T-cell (primary cell): ENCODE results near the gene COX7B. TPM values are rescaled to one million over a fixed set of nuclear protein-coding genes. Genes with fewer than 3 reads are reported as not detected.

ENCODE experiments used
- ATAC-seq, 4 experiments: fragments of 200-7000 bp in 3 of 4; fragments of 150-1000 bp in 1 of 4; cut with Tn5 transposase; replicated peaks in 1 of 4; 1 replicate in 3 of 4; 2 replicates in 1 of 4; pipeline ENCODE4 v1.10.0; 2021; ENCODE audit warnings: moderate library complexity in 3 of 4, mild to moderate bottlenecking in 2 of 4, moderate number of reproducible peaks in 1 of 4
- CTCF ChIA-PET, 2 donors: fragments of 300-600 bp; sonication (Branson Sonifier 250); formaldehyde crosslinking; loops; one replicate each; lab custom pipeline; 2022; ENCODE audit warnings: antibody characterized with exemption in 2 of 2; lab: Charles Lee
- POLR2A ChIA-PET, 2 donors: fragments of 300-600 bp; sonication (Branson Sonifier 250); formaldehyde crosslinking; loops; one replicate each; lab custom pipeline; 2022; ENCODE audit warnings: antibody characterized with exemption in 2 of 2; lab: Charles Lee
- DNase-seq, 35 experiments: peaks; one replicate each; pipeline versions ENCODE4 v3.0.0 to v3.0.0-alpha.2; 2013 to 2023
- H3K27ac ChIP-seq: one replicate; pipeline ENCODE4 v1.5.1; 2013; ENCODE audit warnings: low read length
- H3K27me3 ChIP-seq, 2 experiments: replicated peaks in 1 of 2; 1 replicate in 1 of 2; 2 replicates in 1 of 2; pipeline versions ENCODE4 v1.6.1 to v1.7.0; 2013; ENCODE audit warnings: low read length in 1 of 2, mixed read lengths in 1 of 2; ENCODE audit not compliant: control insufficient read depth in 2 of 2, insufficient read depth in 2 of 2; ENCODE audit errors: extremely low read depth in 1 of 2
- H3K36me3 ChIP-seq, 2 donors: 1 replicate in 1 of 2; 2 replicates in 1 of 2; pipeline versions ENCODE4 v1.6.1 to v1.7.0; 2013; ENCODE audit warnings: low read length in 1 of 2; ENCODE audit not compliant: control insufficient read depth in 2 of 2, insufficient read depth in 1 of 2; ENCODE audit errors: extremely low read depth in 1 of 2
- H3K4me1 ChIP-seq, 2 experiments: 1 replicate in 1 of 2; 2 replicates in 1 of 2; pipeline versions ENCODE4 v1.6.1 to v1.7.0; 2013; ENCODE audit warnings: low read length in 2 of 2, mixed read lengths in 1 of 2; ENCODE audit not compliant: insufficient read depth in 2 of 2, control insufficient read depth in 1 of 2; ENCODE audit errors: extremely low read depth in 1 of 2
- H3K4me3 ChIP-seq, 2 donors: 1 replicate in 1 of 2; 2 replicates in 1 of 2; pipeline versions ENCODE4 v1.5.1 to v1.7.0; 2013; ENCODE audit warnings: mild to moderate bottlenecking in 2 of 2, low read length in 1 of 2, moderate library complexity in 1 of 2; ENCODE audit not compliant: control insufficient read depth in 1 of 2; ENCODE audit errors: extremely low read depth in 1 of 2
- H3K9me3 ChIP-seq: 2 replicates; pipeline ENCODE4 v1.7.0; 2013
- H3K27ac Mint-ChIP-seq, 2 donors: one replicate each; pipeline ENCODE4 v1.8.0; 2020 to 2021; ENCODE audit warnings: mild to moderate bottlenecking in 2 of 2, mixed read lengths in 2 of 2
- H3K27me3 Mint-ChIP-seq, 2 donors: one replicate each; pipeline ENCODE4 v1.8.0; 2021 to 2022; ENCODE audit warnings: mixed read lengths in 2 of 2
- H3K36me3 Mint-ChIP-seq: one replicate; pipeline ENCODE4 v1.8.0; 2021; ENCODE audit warnings: mixed read lengths
- H3K4me1 Mint-ChIP-seq, 3 donors: one replicate each; pipeline ENCODE4 v1.8.0; 2020 to 2022; ENCODE audit warnings: mixed read lengths in 3 of 3, mild to moderate bottlenecking in 1 of 3
- H3K4me3 Mint-ChIP-seq, 3 donors: one replicate each; pipeline ENCODE4 v1.8.0; 2020 to 2022; ENCODE audit warnings: mild to moderate bottlenecking in 3 of 3, mixed read lengths in 3 of 3, moderate library complexity in 3 of 3
- H3K9me3 Mint-ChIP-seq, 3 donors: one replicate each; pipeline ENCODE4 v1.8.0; 2020 to 2022; ENCODE audit warnings: mixed read lengths in 3 of 3
- WGBS: methylation state at CpG from one replicate; pipeline ENCODE4 v1.1.5; 2013; ENCODE audit warnings: missing lambda C conversion rate; ENCODE audit not compliant: insufficient coverage; 5-methylcytosine and 5-hydroxymethylcytosine counted together
- total RNA-seq, 35 experiments: library from RNA in 6 of 35; stranded (reverse) in 6 of 35; fragments of 120-200 nt in 1 of 35; gene quantifications; one replicate each; pipeline versions ENCODE4 v1.2.1 to v1.2.4 and lab custom pipeline; 2013 to 2026

COX7B gene
- total RNA-seq, 5 donors from 2014 or later (not counting 1 experiment from before 2014, with no cell fraction given), result 101 to 119 (median 109) TPM

- Histone ChIP-seq H3K4me3 (no peak overlapping the region), H3K27me3 (no peaks in the 10 kb centered on the region), H3K36me3 (no peaks in the 10 kb centered on the region), H3K27ac (no peak overlapping the region), H3K4me1 (no peaks in the 10 kb centered on the region), H3K9me3 (no peaks in the 10 kb centered on the region)
- DNase-seq (no peak), ATAC-seq (no peak)
- ChIA-PET POLR2A (no interaction called here), CTCF (interaction anchor here in 1 of 2 donors (0.6 kb wide), 1 partner anchor 609 kb away, joined by 7 read pairs; no protein-coding TSS in a partner anchor)
- Mint-ChIP-seq H3K36me3 (no peaks in the 10 kb centered on the region), H3K4me1 (peaks cover 3 to 7% (median 6%) of the 10 kb centered on the region in 3 donors), H3K4me3 (no peak overlapping the region), H3K9me3 (no peaks in the 10 kb centered on the region), H3K27ac (no peak overlapping the region), H3K27me3 (no peaks in the 10 kb centered on the region)
- no CpG with 5 or more reads among the region's 2 CpGs for WGBS
Observed at GRCh38 chrX:77946571-77946970, 47.3 kb downstream of the COX7B start.

GRCh38 chrX:77949840-77950239 lies 50.6 kb downstream of the COX7B start:
- ChIA-PET CTCF (no interaction called here), POLR2A (no interaction called here)
- Mint-ChIP-seq H3K4me1 (peaks cover 8 to 12% (median 11%) of the 10 kb centered on the region in 3 donors), H3K4me3 (no peak overlapping the region), H3K27ac (no peak overlapping the region), H3K27me3 (no peaks in the 10 kb centered on the region), H3K9me3 (no peaks in the 10 kb centered on the region), H3K36me3 (no peaks in the 10 kb centered on the region)
- Histone ChIP-seq H3K4me3 (no peak overlapping the region), H3K4me1 (no peaks in the 10 kb centered on the region), H3K27me3 (no peaks in the 10 kb centered on the region), H3K27ac (no peak overlapping the region), H3K9me3 (no peaks in the 10 kb centered on the region), H3K36me3 (no peaks in the 10 kb centered on the region)
- WGBS, result 100% methylated on average over 2 of the region's 2 CpGs
- no peak for DNase-seq
- ATAC-seq, result no peak

- H3K4me3 ChIP-seq, result no peak overlapping the region
- Mint-ChIP-seq H3K36me3 (peaks cover 3% of the 10 kb centered on the region), H3K9me3 (peaks cover 0 to 4% (median 0%) of the 10 kb centered on the region in 3 donors), H3K4me3 (no peak overlapping the region), H3K27me3 (peaks cover 0 to 3% of the 10 kb centered on the region in 2 donors), H3K4me1 (peaks cover 15 to 23% (median 18%) of the 10 kb centered on the region in 3 donors), H3K27ac (no peak overlapping the region)
- H3K27me3 ChIP-seq, result no peaks in the 10 kb centered on the region
- H3K27ac ChIP-seq, result no peak overlapping the region
- no peaks in the 10 kb centered on the region for H3K9me3 ChIP-seq
- POLR2A ChIA-PET, result no interaction called here
- DNase-seq (no peak), ATAC-seq (no peak)
- no peaks in the 10 kb centered on the region for H3K36me3 ChIP-seq
- no peaks in the 10 kb centered on the region for H3K4me1 ChIP-seq
- no CpG with 5 or more reads among the region's 1 CpG for WGBS
- CTCF ChIA-PET, result no interaction called here
Observed at GRCh38 chrX:77952173-77952572, 52.9 kb downstream of the COX7B start.

- WGBS, result no CpG with 5 or more reads among the region's 1 CpG
- H3K27ac Mint-ChIP-seq, result peak overlapping the region in 1 of 2 donors; percentile 4
Observed at GRCh38 chrX:77953302-77953701, 54.0 kb downstream of the COX7B start.

GRCh38 chrX:77953708-77954107 lies 54.4 kb downstream of the COX7B start:
- H3K27me3 Mint-ChIP-seq, result peaks cover 0 to 3% of the 10 kb centered on the region in 2 donors
- ChIA-PET POLR2A (interaction anchor here in 1 of 2 donors (1.0 kb wide), 1 partner anchor 9 kb away, joined by 4 read pairs; no protein-coding TSS in a partner anchor), CTCF (no interaction called here)
- peaks cover 6% of the 10 kb centered on the region for H3K36me3 Mint-ChIP-seq
- Histone ChIP-seq H3K27me3 (no peaks in the 10 kb centered on the region), H3K27ac (no peak overlapping the region), H3K36me3 (no peaks in the 10 kb centered on the region), H3K9me3 (no peaks in the 10 kb centered on the region), H3K4me1 (no peaks in the 10 kb centered on the region), H3K4me3 (no peak overlapping the region)
- H3K9me3 Mint-ChIP-seq, result peaks cover 0 to 4% (median 0%) of the 10 kb centered on the region in 3 donors
- no peak overlapping the region for H3K27ac Mint-ChIP-seq
- DNase-seq (no peak), ATAC-seq (no peak)
- H3K4me3 Mint-ChIP-seq, result no peak overlapping the region
- WGBS, result no CpG with 5 or more reads among the region's 1 CpG
- peaks cover 21 to 35% (median 27%) of the 10 kb centered on the region in 3 donors for H3K4me1 Mint-ChIP-seq

More at GRCh38 chrX:77953302-77953701, 54.0 kb downstream of the COX7B start:
- DNase-seq, result no peak
- CTCF ChIA-PET, result no interaction called here
- POLR2A ChIA-PET, result interaction anchor here in 1 of 2 donors (1.0 kb wide), 1 partner anchor 9 kb away, joined by 4 read pairs; no protein-coding TSS in a partner anchor
- Mint-ChIP-seq H3K36me3 (peaks cover 4% of the 10 kb centered on the region), H3K9me3 (peaks cover 0 to 4% (median 0%) of the 10 kb centered on the region in 3 donors), H3K27me3 (peaks cover 0 to 3% of the 10 kb centered on the region in 2 donors), H3K4me3 (no peak overlapping the region), H3K4me1 (peaks cover 19 to 32% (median 25%) of the 10 kb centered on the region in 3 donors)
- Histone ChIP-seq H3K27me3 (no peaks in the 10 kb centered on the region), H3K4me1 (no peaks in the 10 kb centered on the region), H3K4me3 (no peak overlapping the region), H3K27ac (no peak overlapping the region), H3K9me3 (no peaks in the 10 kb centered on the region), H3K36me3 (no peaks in the 10 kb centered on the region)
- no peak for ATAC-seq

Other genes starting within 250 kb of the COX7B start
- 100 to 1,000 TPM in 2 of 5 donors, 10 to 100 TPM in 3; 85.1 to 146 (median 90.1) TPM for gene ATRX, start 113.3 kb upstream of the COX7B start, total RNA-seq
- gene MAGT1, start 4.0 kb upstream of the COX7B start, total RNA-seq, result 10 to 100 TPM; 32.9 to 40.5 (median 35.5) TPM
- 10 to 100 TPM; 11.2 to 13.6 (median 12.7) TPM for gene ATP7A, start 11.2 kb downstream of the COX7B start, total RNA-seq
- not detected for gene PGAM4, start 70.2 kb downstream of the COX7B start, total RNA-seq
- gene PGK1, start 204.8 kb downstream of the COX7B start, total RNA-seq, result 100 to 1,000 TPM; 199 to 264 (median 203) TPM
- gene TAF9B, start 240.2 kb downstream of the COX7B start, total RNA-seq, result 10 to 100 TPM in 4 of 5 donors, 1 to 10 TPM in 1; 8.3 to 18.4 (median 17.5) TPM